Measurements from ENCODE around the gene ZDHHC7. TPM values are rescaled to one million over a fixed set of nuclear protein-coding genes. Genes with fewer than 3 reads are reported as not detected.

ZDHHC7 gene
- total RNA-seq, 1 donor from 2014 or later = 68.7 TPM

- no peak for TF ChIP-seq CTCF (IDR thresholded peaks at IDR 0.05; ENCODE audit: insufficient read depth, low read length, severe bottlenecking)
- no peak for FAIRE-seq
- DNase-seq (ENCODE audit: low read depth) = no peak
- Histone ChIP-seq H3K36me3 (ENCODE audit: control insufficient read depth, insufficient read depth, low read length) (peaks cover 21% of the 10 kb centered on the region), H3K27me3 (ENCODE audit: control insufficient read depth, insufficient read depth, low read length) (no peaks in the 10 kb centered on the region), H3K4me3 (ENCODE audit: low read depth, low read length) (no peak overlapping the region)
Measured at GRCh38 chr16:84992717-84993075, 18.6 kb downstream of the ZDHHC7 start.

- DNase-seq (ENCODE audit: low read depth) (no peak), FAIRE-seq (no peak)
- Histone ChIP-seq H3K27me3 (ENCODE audit: control insufficient read depth, insufficient read depth, low read length) (no peaks in the 10 kb centered on the region), H3K4me3 (ENCODE audit: low read depth, low read length) (no peak overlapping the region), H3K36me3 (ENCODE audit: control insufficient read depth, insufficient read depth, low read length) (peaks cover 20% of the 10 kb centered on the region)
- TF ChIP-seq CTCF (IDR thresholded peaks at IDR 0.05; ENCODE audit: insufficient read depth, low read length, severe bottlenecking) = no peak
Measured at GRCh38 chr16:84990782-84991181, 20.6 kb downstream of the ZDHHC7 start.

GRCh38 chr16:84989749-84990620, 21.4 kb downstream of the ZDHHC7 start:
- H3K36me3 ChIP-seq (ENCODE audit: control insufficient read depth, insufficient read depth, low read length) = peaks cover 18% of the 10 kb centered on the region
- FAIRE-seq (no peak), DNase-seq (ENCODE audit: low read depth) (no peak)
- TF ChIP-seq CTCF (IDR thresholded peaks at IDR 0.05; ENCODE audit: insufficient read depth, low read length, severe bottlenecking) = no peak
- no peak overlapping the region for H3K4me3 ChIP-seq (ENCODE audit: low read depth, low read length)
- H3K27me3 ChIP-seq (ENCODE audit: control insufficient read depth, insufficient read depth, low read length) = no peaks in the 10 kb centered on the region

- no peaks in the 10 kb centered on the region for H3K27me3 ChIP-seq (ENCODE audit: control insufficient read depth, insufficient read depth, low read length)
- no peak for FAIRE-seq
- H3K36me3 ChIP-seq (ENCODE audit: control insufficient read depth, insufficient read depth, low read length) = peaks cover 23% of the 10 kb centered on the region
- DNase-seq (ENCODE audit: low read depth) = no peak
- no peak for TF ChIP-seq CTCF (IDR thresholded peaks at IDR 0.05; ENCODE audit: insufficient read depth, low read length, severe bottlenecking)
- H3K4me3 ChIP-seq (ENCODE audit: low read depth, low read length) = no peak overlapping the region
Measured at GRCh38 chr16:84988328-84989080, 22.8 kb downstream of the ZDHHC7 start.

- no peak for TF ChIP-seq CTCF (IDR thresholded peaks at IDR 0.05; ENCODE audit: insufficient read depth, low read length, severe bottlenecking)
- FAIRE-seq = no peak
- no peaks in the 10 kb centered on the region for H3K27me3 ChIP-seq (ENCODE audit: control insufficient read depth, insufficient read depth, low read length)
- peaks cover 24% of the 10 kb centered on the region for H3K36me3 ChIP-seq (ENCODE audit: control insufficient read depth, insufficient read depth, low read length)
- DNase-seq (ENCODE audit: low read depth) = no peak
- H3K4me3 ChIP-seq (ENCODE audit: low read depth, low read length) = no peak overlapping the region
Measured at GRCh38 chr16:84986879-84987278, 24.5 kb downstream of the ZDHHC7 start.

All from bronchial epithelial cell (primary cell).